ENCODE results near the gene PDE4D.
A peak's percentile ranks its signal among the peaks of the same experiment; 100 is the strongest.
"Not testable (repeated sequence)": the region's sequence is repeated elsewhere in the genome, so short reads cannot be mapped to it uniquely, and the experiment has no call there.

PDE4D gene

GRCh38 chr5:59756373-59757035 lies 137.0 kb downstream of the PDE4D start:
- Histone ChIP-seq H3K36me3 (no peaks in the 10 kb centered on the region), H3K4me3 (ENCODE audit: low read depth, low read length) (no peak overlapping the region), H3K27me3 (ENCODE audit: insufficient read depth, low read depth, severe bottlenecking) (no peaks in the 10 kb centered on the region), H3K9me3 (ENCODE audit: severe bottlenecking) (no peaks in the 10 kb centered on the region), H3K27ac (no peak overlapping the region)
- no peak for DNase-seq
- no peak for TF ChIP-seq CTCF (IDR thresholded peaks at IDR 0.05; ENCODE audit: low read depth, low read length)

- no peaks in the 10 kb centered on the region for H3K36me3 ChIP-seq
- no peak for TF ChIP-seq CTCF (IDR thresholded peaks at IDR 0.05; ENCODE audit: low read depth, low read length)
- H3K4me3 ChIP-seq (ENCODE audit: low read depth, low read length): no peak overlapping the region
- no peak overlapping the region for H3K27ac ChIP-seq
- H3K27me3 ChIP-seq (ENCODE audit: insufficient read depth, low read depth, severe bottlenecking): no peaks in the 10 kb centered on the region
- no peaks in the 10 kb centered on the region for H3K9me3 ChIP-seq (ENCODE audit: severe bottlenecking)
- DNase-seq: no peak
Observed at GRCh38 chr5:59755476-59755875, 138.1 kb downstream of the PDE4D start.

GRCh38 chr5:59753599-59753998 lies 139.9 kb downstream of the PDE4D start:
- no peaks in the 10 kb centered on the region for H3K27me3 ChIP-seq (ENCODE audit: insufficient read depth, low read depth, severe bottlenecking)
- no peaks in the 10 kb centered on the region for H3K36me3 ChIP-seq
- no peak for TF ChIP-seq CTCF (IDR thresholded peaks at IDR 0.05; ENCODE audit: low read depth, low read length)
- H3K9me3 ChIP-seq (ENCODE audit: severe bottlenecking): no peaks in the 10 kb centered on the region
- H3K27ac ChIP-seq: no peak overlapping the region
- H3K4me3 ChIP-seq (ENCODE audit: low read depth, low read length): no peak overlapping the region
- no peak for DNase-seq

- H3K36me3 ChIP-seq: no peaks in the 10 kb centered on the region
- no peaks in the 10 kb centered on the region for H3K9me3 ChIP-seq (ENCODE audit: severe bottlenecking)
- TF ChIP-seq CTCF (IDR thresholded peaks at IDR 0.05; ENCODE audit: low read depth, low read length): no peak
- H3K27me3 ChIP-seq (ENCODE audit: insufficient read depth, low read depth, severe bottlenecking): no peaks in the 10 kb centered on the region
- no peak overlapping the region for H3K27ac ChIP-seq
- DNase-seq: no peak
- no peak overlapping the region for H3K4me3 ChIP-seq (ENCODE audit: low read depth, low read length)
Observed at GRCh38 chr5:59749782-59750520, 143.6 kb downstream of the PDE4D start.

GRCh38 chr5:59748036-59748663 lies 145.4 kb downstream of the PDE4D start:
- not testable (repeated sequence) for H3K9me3 ChIP-seq (ENCODE audit: severe bottlenecking); H3K27ac ChIP-seq; H3K36me3 ChIP-seq; H3K27me3 ChIP-seq (ENCODE audit: insufficient read depth, low read depth, severe bottlenecking); H3K4me3 ChIP-seq (ENCODE audit: low read depth, low read length); DNase-seq

- DNase-seq: peak; percentile 70
- no peaks in the 10 kb centered on the region for H3K9me3 ChIP-seq (ENCODE audit: severe bottlenecking)
- H3K27ac ChIP-seq: peak overlapping the region; percentile 17; the same call in 1 of the 2 replicates
Observed at GRCh38 chr5:59746241-59746765, 147.2 kb downstream of the PDE4D start.

More at GRCh38 chr5:59746241-59746765, 147.2 kb downstream of the PDE4D start:
- Histone ChIP-seq H3K27me3 (ENCODE audit: insufficient read depth, low read depth, severe bottlenecking) (no peaks in the 10 kb centered on the region), H3K4me3 (ENCODE audit: low read depth, low read length) (no peak overlapping the region), H3K36me3 (no peaks in the 10 kb centered on the region)
- 0 out of 2 replicates have a peak, but pooled peaks have one; percentile 34 for TF ChIP-seq CTCF (IDR thresholded peaks at IDR 0.05; ENCODE audit: low read depth, low read length)
